Bronchial epithelial cell (primary cell): ENCODE data around the gene TLR4. TPM values are rescaled to one million over a fixed set of nuclear protein-coding genes. Genes with fewer than 3 reads are reported as not detected.
A peak's percentile ranks its signal among the peaks of the same experiment; 100 is the strongest.

Experiments used
- DNase-seq: peaks from one replicate; pipeline ENCODE4 v3.0.0-alpha.2; 2010; ENCODE audit warnings: low read depth
- FAIRE-seq: peaks from 2 replicates; lab custom pipeline; 2011; peaks lifted over from hg19 to GRCh38; lab: Jason Lieb, UNC
- H3K27me3 ChIP-seq: 2 replicates; pipeline ENCODE4 v1.5.1; 2011; ENCODE audit warnings: low read length; ENCODE audit not compliant: control insufficient read depth, insufficient read depth
- H3K36me3 ChIP-seq: 2 replicates; pipeline ENCODE4 v1.5.1; 2011; ENCODE audit warnings: low read length; ENCODE audit not compliant: control insufficient read depth, insufficient read depth
- H3K4me3 ChIP-seq: 2 replicates; pipeline ENCODE4 v1.5.1; 2011; ENCODE audit warnings: mild to moderate bottlenecking, low read depth, low read length, control low read depth
- CTCF ChIP-seq: IDR thresholded peaks from 2 replicates; pipeline ENCODE4 v1.5.1; 2011; ENCODE audit warnings: mild to moderate bottlenecking, moderate library complexity, low read length, control low read depth, inconsistent platforms; ENCODE audit not compliant: insufficient read depth, severe bottlenecking
- total RNA-seq: library from RNA; depleted of rRNA; stranded (reverse); fragments of >200 nt; gene quantifications from 2 replicates; pipeline ENCODE4 v1.2.1, GENCODE V29; 2014

The TLR4 gene
- total RNA-seq = 0.13 and 0.26 TPM in 2 replicates

GRCh38 chr9:117704024-117704575, at the start of gene TLR4:
TLR4 (plus strand) TSS chr9:117704403; CDS start chr9:117704473, 70 bp downstream.
- no peak for FAIRE-seq
- H3K36me3 ChIP-seq = no peaks in the 10 kb centered on the region
- peak; percentile 56 for DNase-seq
- no peak within 1 kb of the TSS for H3K4me3 ChIP-seq
- no peak for TF ChIP-seq CTCF
- H3K27me3 ChIP-seq = no peaks in the 10 kb centered on the region

GRCh38 chr9:117656002-117656401, 48.2 kb upstream of the TLR4 start:
- Histone ChIP-seq H3K27me3 (no peaks in the 10 kb centered on the region), H3K36me3 (no peaks in the 10 kb centered on the region), H3K4me3 (no peak overlapping the region)
- no peak for TF ChIP-seq CTCF
- no peak for DNase-seq
- FAIRE-seq = no peak

- H3K4me3 ChIP-seq = no peak overlapping the region
- no peak for FAIRE-seq
- DNase-seq = no peak
- no peak for TF ChIP-seq CTCF
- no peaks in the 10 kb centered on the region for H3K27me3 ChIP-seq
- H3K36me3 ChIP-seq = no peaks in the 10 kb centered on the region
Observed at GRCh38 chr9:117662651-117663050, 41.6 kb upstream of the TLR4 start.

DNA sequence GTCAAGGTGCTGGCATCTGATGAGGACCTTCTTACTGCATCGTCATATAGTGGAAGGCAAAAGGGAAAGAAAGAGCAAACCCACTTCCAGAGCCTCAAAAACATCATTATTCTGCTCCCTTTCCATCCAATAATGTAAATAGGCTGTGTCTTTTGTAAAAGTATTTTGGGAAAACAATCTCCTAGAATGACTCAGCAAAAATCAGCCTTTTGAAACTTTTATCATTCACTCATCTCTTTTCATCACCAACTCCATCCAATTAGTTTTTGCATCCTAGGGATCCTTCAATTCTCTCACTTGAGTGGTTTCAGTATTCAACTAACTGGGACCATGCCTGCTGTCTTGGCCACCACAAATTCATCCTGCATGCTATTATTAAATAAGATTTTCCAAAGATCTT, 39.8 kb upstream of the TLR4 start:
- Histone ChIP-seq H3K36me3 (no peaks in the 10 kb centered on the region), H3K4me3 (no peak overlapping the region), H3K27me3 (no peaks in the 10 kb centered on the region)
- DNase-seq (no peak), FAIRE-seq (no peak)
- TF ChIP-seq CTCF = no peak

GRCh38 chr9:117665601-117666385, 38.4 kb upstream of the TLR4 start:
- DNase-seq = no peak
- H3K4me3 ChIP-seq = no peak overlapping the region
- H3K36me3 ChIP-seq = no peaks in the 10 kb centered on the region
- H3K27me3 ChIP-seq = no peaks in the 10 kb centered on the region
- FAIRE-seq = no peak
- no peak for TF ChIP-seq CTCF

DNA sequence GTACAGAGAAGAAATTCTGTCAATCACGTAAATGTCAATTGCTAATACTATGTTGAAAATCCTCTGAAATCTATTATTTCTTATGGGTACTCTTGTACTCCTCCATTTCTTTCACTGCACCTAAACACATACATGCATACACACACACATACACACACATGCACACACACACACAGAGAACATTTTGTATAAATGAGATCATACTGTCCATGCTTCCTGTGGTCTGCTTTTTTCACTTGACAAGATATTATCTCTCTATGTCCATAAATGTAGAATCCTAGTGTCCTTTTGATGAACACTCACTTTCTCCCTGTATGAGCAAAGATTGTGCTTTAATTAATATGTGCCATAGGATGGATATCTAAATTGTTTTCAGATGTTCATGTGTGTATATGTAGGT, 32.7 kb upstream of the TLR4 start:
- TF ChIP-seq CTCF = no peak
- no peak overlapping the region for H3K4me3 ChIP-seq
- H3K36me3 ChIP-seq = no peaks in the 10 kb centered on the region
- DNase-seq (no peak), FAIRE-seq (no peak)
- no peaks in the 10 kb centered on the region for H3K27me3 ChIP-seq
